GM18867 (cell line): Measurements from ENCODE around the gene HDGFL1.

ENCODE experiments used
- ATAC-seq: cut with Tn5 transposase; IDR thresholded peaks from one replicate; pipeline ENCODE4 v1.9.1; 2021; ENCODE audit warnings: mild to moderate bottlenecking, moderate library complexity; ENCODE audit not compliant: unreplicated experiment

Gene HDGFL1

DNA sequence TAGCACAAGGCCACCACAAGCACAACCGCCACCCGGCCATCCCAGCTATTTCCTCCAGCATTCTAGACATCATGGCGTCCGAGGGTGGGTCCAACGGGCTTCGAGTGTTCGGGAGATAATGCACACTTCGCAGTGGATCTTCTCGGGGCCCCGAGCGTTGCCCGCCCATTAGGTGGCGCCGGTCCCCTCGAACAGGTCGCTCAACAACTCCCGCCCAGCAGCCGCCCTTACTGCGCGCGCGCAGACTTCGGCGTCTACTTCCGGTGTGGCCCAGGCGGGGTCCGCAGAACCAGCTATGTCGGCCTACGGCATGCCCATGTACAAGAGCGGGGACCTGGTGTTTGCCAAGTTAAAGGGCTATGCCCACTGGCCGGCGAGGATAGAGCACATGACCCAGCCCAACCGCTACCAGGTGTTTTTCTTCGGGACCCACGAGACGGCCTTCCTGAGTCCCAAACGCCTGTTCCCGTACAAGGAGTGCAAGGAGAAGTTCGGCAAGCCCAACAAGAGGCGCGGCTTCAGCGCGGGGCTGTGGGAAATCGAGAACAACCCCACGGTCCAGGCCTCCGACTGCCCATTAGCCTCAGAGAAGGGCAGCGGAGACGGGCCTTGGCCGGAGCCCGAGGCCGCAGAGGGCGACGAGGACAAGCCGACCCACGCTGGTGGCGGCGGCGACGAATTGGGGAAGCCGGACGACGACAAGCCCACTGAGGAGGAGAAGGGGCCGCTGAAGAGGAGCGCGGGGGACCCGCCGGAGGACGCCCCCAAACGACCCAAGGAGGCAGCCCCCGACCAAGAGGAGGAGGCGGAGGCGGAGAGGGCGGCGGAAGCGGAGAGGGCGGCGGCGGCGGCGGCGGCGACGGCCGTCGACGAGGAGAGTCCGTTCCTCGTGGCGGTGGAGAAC is at the start of gene HDGFL1:
Gene HDGFL1 (plus strand): TSS at position 286 of the 904 bp plus-strand sequence. CDS start 10 bp downstream, at position 296.
- ATAC-seq: no peak

DNA sequence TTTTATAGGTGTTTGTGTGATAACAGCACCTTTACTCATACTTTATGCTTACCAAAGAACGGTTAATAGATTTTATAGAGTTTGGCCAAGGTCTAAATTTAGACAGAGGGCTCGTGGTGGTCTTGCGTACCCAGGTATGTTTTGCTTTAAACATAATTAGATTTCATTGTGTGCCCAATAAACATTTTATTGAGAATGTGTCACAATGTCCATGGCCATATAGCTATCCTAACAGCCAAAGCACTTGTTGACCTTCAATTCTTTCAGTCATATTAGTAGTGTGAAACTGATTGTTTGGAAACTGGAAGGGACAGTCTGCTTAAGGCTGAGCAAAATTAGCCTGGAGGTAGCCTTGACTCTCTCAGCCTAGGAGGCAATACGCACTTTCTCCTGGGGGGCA is 48.3 kb upstream of the HDGFL1 start:
- no peak for ATAC-seq

DNA sequence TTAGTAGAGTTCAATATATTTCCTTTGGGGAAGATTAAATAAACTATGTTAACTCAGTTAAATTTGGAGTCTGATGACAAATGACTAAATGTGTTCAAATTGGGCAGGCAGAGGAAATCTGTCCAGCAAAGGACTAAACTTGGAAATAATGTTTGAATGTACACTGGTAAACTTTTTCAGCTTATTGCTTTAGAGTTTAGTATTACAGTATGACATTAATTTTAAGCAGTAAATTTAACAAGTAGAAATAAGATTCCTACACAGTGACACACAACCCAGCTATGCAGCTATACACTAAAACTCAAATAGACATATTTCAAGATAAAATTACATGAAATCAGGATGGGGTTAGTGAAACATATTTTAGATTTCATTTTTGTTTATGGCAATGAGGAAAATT is 42.6 kb upstream of the HDGFL1 start:
- no peak for ATAC-seq

DNA sequence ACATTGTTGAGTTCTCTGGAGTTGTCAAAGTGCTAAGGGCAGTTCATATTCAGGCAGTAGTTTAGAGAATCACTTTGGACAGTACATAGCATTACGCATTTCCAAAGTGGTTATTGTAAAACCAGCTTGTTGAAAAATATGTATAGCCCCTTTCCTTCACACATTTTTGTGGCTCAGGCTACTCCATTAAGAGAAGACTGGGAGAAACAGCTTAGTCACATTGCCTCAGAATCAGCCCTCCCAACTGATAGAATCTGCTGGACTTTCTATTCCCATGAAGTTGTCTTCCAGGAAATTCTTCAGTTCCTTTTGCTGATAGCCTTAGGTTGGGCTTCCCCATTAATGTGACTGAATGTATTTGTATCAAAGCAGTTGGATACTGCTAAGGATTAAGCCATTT is 39.5 kb upstream of the HDGFL1 start:
- no peak for ATAC-seq

DNA sequence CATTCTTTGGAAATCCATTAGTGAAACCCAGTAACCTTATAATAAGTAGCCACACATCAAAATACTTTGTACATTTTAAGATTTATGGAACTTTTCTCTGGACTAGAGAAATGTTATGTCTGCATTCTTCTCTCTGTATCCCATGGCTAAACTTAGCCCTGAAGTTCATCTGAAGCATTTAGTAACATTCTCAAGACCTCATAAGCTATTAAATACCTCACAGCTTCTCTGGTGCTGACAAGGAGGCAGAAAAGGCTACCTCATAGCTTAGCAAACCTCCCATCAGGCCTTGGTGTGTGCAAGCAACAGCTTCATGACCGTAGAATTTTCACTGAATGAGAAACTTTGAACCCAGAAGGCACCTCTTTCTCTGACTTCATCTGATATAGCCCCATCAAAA is 38.9 kb upstream of the HDGFL1 start:
- no peak for ATAC-seq

DNA sequence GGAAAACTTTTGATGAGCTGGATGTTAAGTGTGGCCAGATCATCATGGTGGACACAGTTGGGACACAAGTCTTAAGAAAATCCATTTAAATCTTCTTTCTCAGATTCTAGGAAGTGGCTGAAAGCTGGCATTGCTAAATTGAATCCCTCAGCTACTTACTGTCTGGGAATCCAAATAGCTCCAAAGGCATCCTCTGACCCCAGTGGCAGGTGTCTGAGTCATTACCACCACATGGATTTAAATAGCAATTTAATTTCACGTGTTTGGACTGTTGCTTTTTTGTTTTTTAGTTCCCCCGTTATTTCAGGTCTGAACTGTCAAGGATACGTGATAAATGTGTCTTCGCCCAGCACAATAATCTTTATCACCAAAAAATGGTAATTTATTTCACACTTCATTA is 33.2 kb upstream of the HDGFL1 start:
- no peak for ATAC-seq

DNA sequence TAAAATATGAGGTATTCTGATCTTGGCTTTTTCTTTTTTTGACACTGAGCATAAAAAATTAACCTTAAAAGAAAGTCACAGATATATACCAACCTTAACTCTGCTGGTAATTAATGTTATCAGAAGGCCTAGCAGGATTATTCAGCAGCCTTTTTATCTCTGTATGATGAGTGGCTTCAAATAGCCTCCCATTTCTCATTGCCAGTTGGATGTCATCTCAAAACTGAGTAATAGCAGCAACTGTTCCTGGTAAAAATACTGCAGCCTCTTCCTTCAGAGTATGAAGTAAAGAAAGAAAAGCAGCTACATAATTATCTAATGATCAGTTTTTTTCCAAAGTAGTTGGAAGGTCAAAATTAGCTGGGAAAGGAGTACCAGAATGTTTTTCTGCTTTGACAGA is 24.9 kb upstream of the HDGFL1 start:
- no peak for ATAC-seq

DNA sequence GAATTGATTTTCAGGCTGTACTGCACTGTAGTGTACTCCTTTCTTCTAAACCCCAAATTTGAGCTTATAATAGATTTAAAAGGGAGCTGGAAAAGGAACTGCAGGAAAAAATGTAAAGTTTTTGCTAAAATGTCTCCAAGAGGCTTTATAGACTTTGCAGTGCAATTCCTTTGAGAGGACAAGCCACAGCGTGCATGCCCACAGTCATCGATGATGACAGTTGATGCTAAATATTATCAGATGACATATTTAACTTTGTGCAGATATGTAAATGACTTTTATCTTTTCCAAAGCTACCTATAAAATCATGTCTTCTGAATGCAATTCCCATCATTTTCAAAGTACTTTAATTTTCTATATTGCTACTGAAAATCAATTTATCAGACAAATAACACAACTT is 24.3 kb upstream of the HDGFL1 start:
- no peak for ATAC-seq

DNA sequence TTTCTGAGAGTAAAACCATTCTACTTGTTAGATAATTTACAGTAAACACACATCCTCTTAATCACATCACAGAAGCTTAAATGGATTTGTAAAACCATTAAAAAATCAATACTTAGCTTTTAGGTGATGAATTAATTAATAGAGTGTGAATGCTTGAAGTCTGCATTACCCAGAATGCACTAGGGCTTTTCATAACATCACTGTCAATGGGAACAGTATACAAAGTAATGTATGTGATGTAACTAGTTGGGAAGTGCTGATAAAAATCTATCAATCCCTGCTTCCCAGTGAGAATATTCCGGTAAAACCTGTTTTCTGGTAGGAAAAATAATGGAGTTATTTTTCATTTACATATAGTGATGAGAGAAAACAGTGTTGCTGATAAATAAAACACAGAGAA is 23.1 kb upstream of the HDGFL1 start:
- no peak for ATAC-seq

DNA sequence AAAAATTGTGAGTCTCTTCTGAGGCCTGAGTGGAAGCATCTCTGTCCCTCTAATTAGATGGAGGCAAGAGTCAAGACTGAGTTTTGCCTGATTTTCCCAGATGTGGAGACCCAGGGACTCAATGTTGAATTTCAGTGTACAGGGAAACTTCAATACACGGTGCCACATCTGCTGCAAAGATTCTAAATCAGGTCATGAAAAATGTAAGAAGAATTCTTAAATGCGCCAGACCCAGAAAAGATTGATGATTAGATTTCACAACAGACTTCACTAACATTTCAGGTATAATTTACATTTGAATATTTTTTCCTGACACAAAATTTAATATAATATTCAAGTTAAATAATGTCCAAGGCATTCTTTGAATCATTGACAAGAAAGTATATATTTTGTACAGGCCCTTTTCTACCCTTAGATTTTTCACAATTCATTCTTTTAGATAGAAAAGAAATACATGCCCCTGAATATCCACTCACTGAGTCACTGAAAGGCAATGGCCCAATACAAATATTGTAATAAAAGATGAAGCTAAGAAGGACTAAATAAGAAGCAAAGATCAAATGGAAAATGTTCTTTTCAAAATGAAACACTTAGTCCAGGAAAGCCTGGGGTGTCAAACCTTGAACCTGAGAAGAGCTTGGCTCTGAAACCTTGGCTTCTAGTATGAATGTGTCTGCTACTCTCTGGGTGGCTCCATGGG is 18.2 kb upstream of the HDGFL1 start:
- ATAC-seq: no peak

DNA sequence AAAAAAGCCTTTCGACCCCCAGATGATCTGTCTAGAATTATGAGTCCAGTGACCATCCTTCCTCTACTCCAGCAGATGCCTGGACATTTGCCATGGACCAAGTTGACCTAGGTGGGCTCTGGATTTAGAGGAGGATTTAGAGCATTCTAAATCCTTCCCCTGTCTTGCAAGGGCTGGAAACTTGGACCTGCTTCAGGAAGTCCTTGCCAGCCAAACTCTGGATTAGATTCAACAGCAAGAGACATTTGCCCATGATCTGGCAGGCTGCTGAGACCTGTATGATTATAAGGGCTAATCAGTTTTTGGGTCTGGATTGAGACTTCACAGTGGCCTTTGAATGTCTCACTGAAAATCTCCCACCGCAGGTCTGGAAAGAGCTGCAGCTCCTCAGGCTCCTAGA is 13.1 kb upstream of the HDGFL1 start:
- ATAC-seq: no peak

DNA sequence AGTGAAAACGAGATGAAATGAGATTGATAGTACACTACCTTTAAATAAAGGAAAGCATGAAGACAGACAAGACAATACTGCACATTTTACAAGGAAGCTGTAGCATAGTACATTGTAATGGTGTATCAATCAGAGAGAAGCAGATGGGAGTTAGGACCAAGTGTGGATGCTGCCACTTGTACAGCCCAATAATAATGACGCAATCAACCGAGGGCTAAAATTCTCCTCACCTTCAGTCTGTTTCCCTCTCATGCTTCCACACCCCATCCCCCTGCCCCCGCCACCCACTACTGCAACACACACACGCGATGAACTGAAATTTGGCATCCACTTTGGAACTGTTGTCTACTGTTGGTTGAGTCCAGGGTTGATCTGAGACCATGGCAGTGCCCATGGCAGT is 12.4 kb upstream of the HDGFL1 start:
- no peak for ATAC-seq

DNA sequence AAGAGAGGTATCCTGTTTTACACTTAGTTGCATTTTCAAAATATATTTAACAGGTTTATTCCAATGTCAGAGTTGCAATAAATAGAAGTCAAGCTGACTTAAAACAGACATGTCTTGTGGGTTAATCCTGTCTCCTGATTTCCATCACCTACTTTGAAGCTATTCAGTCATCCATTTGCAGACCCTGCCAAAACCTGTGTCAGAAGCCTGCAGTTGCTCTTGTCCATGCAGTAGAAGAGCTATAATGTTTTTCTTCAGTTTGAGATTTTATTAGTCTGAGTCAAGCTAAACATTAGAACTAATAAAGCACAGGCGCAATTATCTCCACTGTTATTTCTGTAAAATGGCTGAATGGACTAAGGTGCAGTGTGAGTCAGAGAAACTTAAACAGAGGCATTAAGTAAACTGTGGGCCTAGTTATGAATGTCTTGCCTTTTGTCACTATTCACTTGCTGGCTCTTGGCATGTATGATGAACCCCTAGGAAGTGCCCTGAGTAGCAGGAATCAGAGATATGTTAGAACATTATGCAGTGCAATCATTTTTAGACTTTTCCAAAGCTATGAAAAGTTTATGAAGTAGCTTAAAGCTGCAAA is 11.0 kb upstream of the HDGFL1 start:
- no peak for ATAC-seq

DNA sequence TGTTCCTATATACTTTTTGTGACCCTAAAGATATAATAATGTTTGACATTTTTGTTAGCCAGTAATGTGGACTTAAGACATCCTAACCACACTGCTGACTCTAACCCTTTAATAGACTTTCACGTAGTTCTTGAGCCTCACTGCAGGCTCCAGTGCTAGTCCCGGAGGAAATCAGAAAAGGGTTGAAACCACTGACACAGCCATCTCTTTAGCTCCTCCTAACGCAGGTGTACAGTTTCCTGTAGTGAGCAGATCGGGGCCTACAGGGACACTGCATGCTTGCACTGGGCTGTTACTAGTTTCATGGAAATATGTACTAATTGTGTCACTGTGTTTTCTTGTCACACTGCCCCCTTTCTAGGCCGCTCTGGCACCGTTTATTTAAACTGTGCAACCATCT is 512 bp upstream of the HDGFL1 start:
- ATAC-seq: no peak

DNA sequence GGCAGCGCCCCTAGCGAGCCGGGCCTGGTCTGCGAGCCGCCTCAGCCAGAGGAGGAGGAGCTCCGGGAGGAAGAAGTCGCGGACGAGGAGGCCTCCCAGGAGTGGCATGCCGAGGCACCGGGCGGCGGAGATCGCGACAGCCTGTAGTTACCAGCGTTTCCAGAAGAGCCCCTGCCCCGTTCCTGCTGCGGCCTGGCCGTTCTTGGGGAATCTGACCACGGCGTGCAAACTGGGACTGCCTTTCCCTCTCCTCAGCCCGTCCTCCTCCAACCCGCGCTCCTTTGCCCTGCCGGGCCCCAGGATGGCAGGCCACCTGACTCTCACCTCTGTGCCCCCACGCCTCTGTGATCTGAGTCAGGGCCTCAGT is 802 bp downstream of the HDGFL1 start:
- no peak for ATAC-seq

DNA sequence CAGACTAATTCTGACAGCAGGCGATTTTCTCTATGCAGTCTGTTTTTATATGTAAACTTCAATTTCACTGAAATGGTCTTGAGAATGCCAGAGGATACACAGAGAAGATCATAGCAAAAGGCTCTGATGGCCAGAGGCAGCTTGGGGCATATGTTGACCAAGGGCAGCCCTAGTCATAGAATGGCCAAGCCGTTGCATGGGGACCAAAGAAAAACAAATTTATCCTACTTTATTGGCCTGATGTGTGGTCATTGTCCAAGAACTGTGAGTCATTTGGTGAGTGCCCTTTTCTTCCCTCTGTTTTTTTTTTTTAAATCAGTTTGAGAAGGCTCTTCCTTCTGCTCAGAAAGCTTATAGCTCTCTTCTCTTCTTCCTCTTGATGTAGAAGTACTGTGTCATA is 5.8 kb downstream of the HDGFL1 start:
- ATAC-seq: no peak

DNA sequence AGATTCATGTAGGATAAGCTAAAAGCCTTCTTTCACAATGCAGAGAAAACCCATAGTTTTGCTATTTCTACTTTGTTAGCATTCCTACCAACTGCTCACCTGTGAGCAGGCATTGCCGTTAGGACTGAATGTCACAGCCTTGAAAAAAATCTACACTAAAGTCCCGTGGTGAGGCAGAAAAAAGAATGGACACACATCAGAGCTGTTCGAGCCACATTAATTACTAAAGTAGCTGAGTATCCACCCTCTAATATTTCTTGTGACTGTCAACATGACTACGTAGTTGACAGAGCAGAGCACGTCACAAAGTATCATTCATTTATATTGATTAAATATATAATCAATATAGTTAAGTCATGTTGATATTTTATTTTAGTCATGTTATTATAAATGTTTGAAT is 10.1 kb downstream of the HDGFL1 start:
- no peak for ATAC-seq

DNA sequence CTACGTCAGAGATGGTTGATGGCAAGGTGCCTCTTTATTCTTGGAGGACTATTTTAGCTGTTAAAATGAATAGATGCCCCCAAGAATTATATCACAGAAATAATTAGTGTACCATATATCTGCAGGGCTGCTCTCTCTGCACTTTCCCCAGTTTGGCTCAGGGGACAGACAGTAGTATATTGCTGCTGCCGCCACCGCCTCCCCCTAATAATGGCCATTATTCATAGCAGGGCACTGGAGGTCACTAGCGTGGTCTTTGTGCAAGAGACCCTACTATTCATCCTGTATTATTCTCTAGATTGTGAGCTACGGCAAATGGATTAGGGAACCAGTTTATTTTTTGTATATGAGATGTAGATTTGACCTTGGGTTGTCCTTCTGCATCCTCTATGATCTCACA is 11.0 kb downstream of the HDGFL1 start:
- ATAC-seq: no peak

DNA sequence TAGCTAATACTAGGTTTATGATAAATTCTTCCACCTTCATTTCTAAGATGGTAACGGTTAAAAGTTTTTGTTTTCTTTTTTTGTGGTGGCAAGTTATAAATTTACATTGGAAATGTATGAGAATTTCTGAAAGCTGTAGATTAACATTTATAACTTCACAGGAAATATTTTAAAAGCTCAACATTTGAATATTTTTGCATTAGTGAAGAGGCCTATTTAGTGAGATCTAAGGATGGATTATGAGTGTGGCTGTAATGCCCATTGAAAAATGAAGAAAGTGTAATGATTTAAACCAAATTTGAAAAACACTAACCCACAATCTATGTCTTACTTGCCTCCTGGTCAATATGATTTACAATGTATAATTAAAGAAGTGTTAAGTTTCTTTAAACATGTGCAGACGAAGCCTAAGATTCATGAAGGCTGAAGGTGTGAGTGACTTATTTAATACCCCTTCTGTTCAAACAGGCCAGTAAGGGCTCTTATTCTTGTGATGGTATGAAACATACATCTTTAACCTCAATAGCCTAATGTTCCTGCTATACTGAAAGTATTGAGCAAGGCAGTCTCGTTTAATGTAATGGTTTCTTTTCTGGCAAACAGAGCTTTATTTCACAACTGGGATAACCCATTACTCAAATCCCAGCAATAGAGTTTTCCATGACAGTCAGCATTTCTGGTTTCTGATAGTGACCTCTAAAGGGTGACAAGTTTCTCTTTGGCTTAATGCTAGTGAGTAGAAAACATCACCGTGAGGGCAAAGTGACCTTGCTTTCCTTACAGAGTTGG is 13.2 kb downstream of the HDGFL1 start:
- ATAC-seq: peak; percentile 32

DNA sequence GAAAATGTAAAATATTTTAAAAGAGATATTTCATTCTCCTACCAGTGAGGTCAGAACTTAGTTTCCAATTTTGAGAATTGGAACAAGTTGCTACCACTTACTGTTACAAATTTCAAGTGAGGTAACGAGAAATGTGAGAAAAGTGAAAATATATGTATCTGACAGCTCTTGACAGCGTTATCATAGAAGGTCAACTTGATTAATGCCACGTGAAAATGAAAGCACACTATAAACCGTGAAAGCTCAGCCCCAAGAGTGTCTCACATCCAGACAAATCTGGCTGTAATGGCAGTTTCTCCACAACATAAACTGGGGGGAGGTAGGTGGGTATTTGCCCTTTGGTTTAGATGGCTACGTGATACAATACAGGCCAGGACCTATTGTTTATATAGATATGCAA is 13.9 kb downstream of the HDGFL1 start:
- peak; percentile 75 for ATAC-seq

DNA sequence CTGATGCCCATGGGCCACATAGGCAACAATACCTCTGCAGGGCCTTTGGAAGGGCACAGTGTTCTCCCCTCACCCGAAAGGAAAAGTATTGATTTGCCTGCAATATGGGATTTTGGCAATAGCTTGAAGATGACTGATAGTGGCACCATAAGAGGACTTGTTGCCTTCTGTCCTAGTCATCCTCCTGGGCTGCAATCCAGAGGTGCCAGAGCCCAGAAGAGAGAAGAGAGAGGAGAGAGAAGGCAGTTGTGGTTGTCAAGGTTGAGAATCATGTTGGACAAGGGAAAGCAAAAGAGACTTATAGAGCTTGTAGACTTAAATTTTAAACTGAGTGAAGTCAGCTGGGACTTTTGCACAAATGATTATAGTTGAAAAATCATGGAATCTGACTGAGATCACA is 14.6 kb downstream of the HDGFL1 start:
- ATAC-seq: no peak
